ENCODE data around the gene IRS2. TPM values are rescaled to one million over a fixed set of nuclear protein-coding genes. Genes with fewer than 3 reads are reported as not detected.
"Not testable (repeated sequence)": the region's sequence is repeated elsewhere in the genome, so short reads cannot be mapped to it uniquely, and the experiment has no call there.

IRS2 gene, protein sequence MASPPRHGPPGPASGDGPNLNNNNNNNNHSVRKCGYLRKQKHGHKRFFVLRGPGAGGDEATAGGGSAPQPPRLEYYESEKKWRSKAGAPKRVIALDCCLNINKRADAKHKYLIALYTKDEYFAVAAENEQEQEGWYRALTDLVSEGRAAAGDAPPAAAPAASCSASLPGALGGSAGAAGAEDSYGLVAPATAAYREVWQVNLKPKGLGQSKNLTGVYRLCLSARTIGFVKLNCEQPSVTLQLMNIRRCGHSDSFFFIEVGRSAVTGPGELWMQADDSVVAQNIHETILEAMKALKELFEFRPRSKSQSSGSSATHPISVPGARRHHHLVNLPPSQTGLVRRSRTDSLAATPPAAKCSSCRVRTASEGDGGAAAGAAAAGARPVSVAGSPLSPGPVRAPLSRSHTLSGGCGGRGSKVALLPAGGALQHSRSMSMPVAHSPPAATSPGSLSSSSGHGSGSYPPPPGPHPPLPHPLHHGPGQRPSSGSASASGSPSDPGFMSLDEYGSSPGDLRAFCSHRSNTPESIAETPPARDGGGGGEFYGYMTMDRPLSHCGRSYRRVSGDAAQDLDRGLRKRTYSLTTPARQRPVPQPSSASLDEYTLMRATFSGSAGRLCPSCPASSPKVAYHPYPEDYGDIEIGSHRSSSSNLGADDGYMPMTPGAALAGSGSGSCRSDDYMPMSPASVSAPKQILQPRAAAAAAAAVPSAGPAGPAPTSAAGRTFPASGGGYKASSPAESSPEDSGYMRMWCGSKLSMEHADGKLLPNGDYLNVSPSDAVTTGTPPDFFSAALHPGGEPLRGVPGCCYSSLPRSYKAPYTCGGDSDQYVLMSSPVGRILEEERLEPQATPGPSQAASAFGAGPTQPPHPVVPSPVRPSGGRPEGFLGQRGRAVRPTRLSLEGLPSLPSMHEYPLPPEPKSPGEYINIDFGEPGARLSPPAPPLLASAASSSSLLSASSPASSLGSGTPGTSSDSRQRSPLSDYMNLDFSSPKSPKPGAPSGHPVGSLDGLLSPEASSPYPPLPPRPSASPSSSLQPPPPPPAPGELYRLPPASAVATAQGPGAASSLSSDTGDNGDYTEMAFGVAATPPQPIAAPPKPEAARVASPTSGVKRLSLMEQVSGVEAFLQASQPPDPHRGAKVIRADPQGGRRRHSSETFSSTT (N-terminal part only)
- total RNA-seq (100 to 1,000 TPM in 1 of 2 donors, 10 to 100 TPM in 1; 90.1 to 101 TPM), total RNA-seq (41.8 to 315 reads per million in 2 donors)

DNA sequence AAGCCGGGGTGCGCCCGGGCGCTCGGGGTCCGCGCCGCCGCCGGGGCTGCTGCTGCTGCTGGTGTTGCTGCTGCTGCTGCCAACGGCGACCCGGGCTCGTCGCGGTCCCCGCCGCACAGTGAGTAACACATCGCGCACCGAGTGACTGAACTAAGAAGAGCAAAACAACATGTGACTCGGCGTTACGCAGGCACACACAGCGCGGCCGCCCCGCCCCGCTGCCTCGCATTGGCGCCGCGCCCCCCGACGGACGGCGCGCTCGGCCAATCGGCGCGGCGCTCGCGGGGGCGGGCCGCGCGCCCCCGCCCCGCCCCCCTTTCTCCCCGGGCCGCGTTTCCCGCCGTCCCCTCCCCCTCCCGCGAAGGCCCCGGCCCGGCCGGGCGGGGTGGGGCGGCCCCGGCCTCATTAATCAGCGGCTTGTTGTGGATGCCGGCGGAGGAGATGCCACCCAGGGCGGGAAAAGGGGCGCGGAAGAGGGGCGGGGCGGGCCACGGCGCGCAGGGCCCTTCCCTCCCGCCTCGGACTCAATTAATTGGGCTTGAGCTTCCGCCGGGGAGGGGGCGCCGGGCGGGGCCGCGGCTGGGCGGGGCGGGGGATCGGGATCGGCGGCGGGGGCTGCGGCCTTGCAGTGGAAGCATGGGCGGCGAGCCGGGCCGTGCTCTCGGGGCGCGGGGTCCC, at the start of gene IRS2:
Gene IRS2, minus strand, starts transcription at position 127 of the 678 bp plus-strand sequence. CDS start 530 bp downstream, outside the sequence.
- peaks cover 22% of the 10 kb centered on the region for H3K4me1 Mint-ChIP-seq
- H3K27ac Mint-ChIP-seq: peak within 1 kb of the TSS; percentile 24
- H3K27me3 Mint-ChIP-seq: peaks cover 9% of the 10 kb centered on the region
- no peaks in the 10 kb centered on the region for H3K9me3 ChIP-seq (ENCODE audit: control insufficient read depth, low read length, poor library complexity, severe bottlenecking)
- peak; percentile 88 to 95 (median 93) for DNase-seq
- ATAC-seq: peak; percentile 85
- H3K36me3 Mint-ChIP-seq (ENCODE audit: low read depth): no peaks in the 10 kb centered on the region
- peak within 1 kb of the TSS; percentile 88 for H3K4me3 Mint-ChIP-seq

- Mint-ChIP-seq H3K4me1 (peaks cover 5% of the 10 kb centered on the region), H3K27me3 (peaks cover 70% of the 10 kb centered on the region), H3K36me3 (ENCODE audit: low read depth) (no peaks in the 10 kb centered on the region), H3K4me3 (no peak overlapping the region), H3K27ac (no peak overlapping the region)
- H3K9me3 ChIP-seq (ENCODE audit: control insufficient read depth, low read length, poor library complexity, severe bottlenecking): no peaks in the 10 kb centered on the region
- ATAC-seq: no peak
- no peak for DNase-seq
Measured at GRCh38 chr13:109834973-109835720, 48.8 kb upstream of the IRS2 start.

DNA sequence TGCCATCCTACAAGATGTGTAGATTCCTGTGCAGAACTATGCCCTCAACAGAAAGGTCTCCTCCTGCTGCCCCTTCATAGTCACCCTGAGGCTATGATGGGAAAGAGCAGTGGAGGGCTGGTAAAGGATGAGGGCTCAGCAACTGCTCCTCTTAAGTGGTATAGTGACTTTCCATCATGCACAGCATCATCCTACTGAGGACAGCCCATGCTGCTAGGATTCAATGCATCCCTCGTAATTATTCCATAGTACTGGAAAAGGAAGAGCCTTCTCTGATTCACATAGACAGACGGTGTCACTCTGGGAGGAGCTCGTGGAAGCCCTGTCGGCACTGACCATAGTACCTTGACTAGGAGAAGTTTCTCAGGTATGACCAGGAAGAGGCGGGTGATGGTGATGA, 47.6 kb upstream of the IRS2 start:
- no peak overlapping the region for H3K27ac Mint-ChIP-seq
- no peak for ATAC-seq
- no peak for DNase-seq
- H3K9me3 ChIP-seq (ENCODE audit: control insufficient read depth, low read length, poor library complexity, severe bottlenecking): no peaks in the 10 kb centered on the region
- no peak overlapping the region for H3K4me3 Mint-ChIP-seq
- no peaks in the 10 kb centered on the region for H3K36me3 Mint-ChIP-seq (ENCODE audit: low read depth)
- H3K27me3 Mint-ChIP-seq: peaks cover 58% of the 10 kb centered on the region
- H3K4me1 Mint-ChIP-seq: no peaks in the 10 kb centered on the region

DNA sequence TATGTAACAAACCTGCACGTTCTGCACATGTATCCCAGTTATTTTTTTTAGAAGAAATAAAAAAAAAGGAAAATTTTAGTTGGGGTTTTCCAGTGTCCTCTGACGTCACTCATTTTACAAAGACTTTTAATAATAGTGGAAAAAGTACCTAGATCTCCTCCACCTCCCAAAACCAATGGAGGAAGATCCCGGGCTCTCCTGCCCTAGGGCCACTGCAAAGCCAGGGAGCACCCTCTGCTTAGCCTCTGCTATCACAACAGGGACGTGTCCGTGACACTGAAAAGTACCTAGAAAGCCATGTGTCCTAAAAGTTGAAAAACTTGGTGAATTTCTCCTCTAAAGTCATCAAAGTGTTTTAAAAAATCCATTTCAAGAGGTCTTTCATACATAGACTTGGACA, 46.7 kb upstream of the IRS2 start:
- H3K27ac Mint-ChIP-seq: no peak overlapping the region
- H3K36me3 Mint-ChIP-seq (ENCODE audit: low read depth): no peaks in the 10 kb centered on the region
- no peaks in the 10 kb centered on the region for H3K4me1 Mint-ChIP-seq
- DNase-seq (no peak), ATAC-seq (no peak)
- H3K4me3 Mint-ChIP-seq: no peak overlapping the region
- no peaks in the 10 kb centered on the region for H3K9me3 ChIP-seq (ENCODE audit: control insufficient read depth, low read length, poor library complexity, severe bottlenecking)
- peaks cover 49% of the 10 kb centered on the region for H3K27me3 Mint-ChIP-seq

DNA sequence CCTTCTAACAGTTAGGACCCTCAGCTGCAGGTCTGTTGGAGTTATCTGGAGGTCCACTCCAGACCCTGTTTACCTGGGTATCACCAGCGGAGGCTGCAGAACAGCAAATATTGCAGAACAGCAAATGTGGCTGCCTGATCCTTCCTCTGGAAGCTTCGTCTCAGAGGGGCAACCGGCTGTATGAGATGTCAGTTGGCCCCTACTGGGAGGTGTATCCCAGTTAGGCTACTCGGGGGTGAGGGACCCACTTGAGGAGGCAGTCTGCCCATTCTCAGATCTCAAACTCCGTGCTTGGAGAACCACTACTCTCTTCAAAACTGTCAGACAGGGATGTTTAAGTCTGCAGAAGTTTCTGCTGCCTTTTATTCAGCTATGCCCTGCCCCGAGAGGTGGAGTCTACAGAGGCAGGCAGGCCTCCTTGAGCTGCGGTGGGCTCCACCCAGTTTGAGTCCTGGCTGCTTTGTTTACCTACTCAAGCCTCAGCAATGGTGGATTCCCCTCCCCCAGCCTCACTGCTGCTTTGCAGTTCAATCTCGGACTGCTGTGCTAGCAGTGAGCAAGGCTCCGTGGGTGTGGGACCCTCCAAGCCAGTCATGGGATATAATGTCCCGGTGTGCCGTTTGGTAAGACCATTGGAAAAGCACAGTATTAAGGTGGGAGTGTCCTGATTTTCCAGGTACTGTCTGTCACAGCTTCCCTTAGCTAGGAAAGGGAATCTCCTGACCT, 42.4 kb upstream of the IRS2 start:
- not testable (repeated sequence) for H3K9me3 ChIP-seq (ENCODE audit: control insufficient read depth, low read length, poor library complexity, severe bottlenecking); DNase-seq; H3K27ac Mint-ChIP-seq; H3K36me3 Mint-ChIP-seq (ENCODE audit: low read depth); ATAC-seq; H3K4me3 Mint-ChIP-seq; H3K4me1 Mint-ChIP-seq
- H3K27me3 Mint-ChIP-seq: peaks cover 18% of the 10 kb centered on the region

- not testable (repeated sequence) for H3K4me3 Mint-ChIP-seq; H3K36me3 Mint-ChIP-seq (ENCODE audit: low read depth); DNase-seq; H3K9me3 ChIP-seq (ENCODE audit: control insufficient read depth, low read length, poor library complexity, severe bottlenecking); ATAC-seq; H3K27ac Mint-ChIP-seq; H3K4me1 Mint-ChIP-seq
- H3K27me3 Mint-ChIP-seq: peaks cover 22% of the 10 kb centered on the region
Measured at GRCh38 chr13:109823201-109823600, 36.8 kb upstream of the IRS2 start.

GRCh38 chr13:109821103-109821502, 34.7 kb upstream of the IRS2 start:
- H3K9me3 ChIP-seq (ENCODE audit: control insufficient read depth, low read length, poor library complexity, severe bottlenecking): no peaks in the 10 kb centered on the region
- DNase-seq (no peak), ATAC-seq (no peak)
- H3K36me3 Mint-ChIP-seq (ENCODE audit: low read depth): peaks cover 2% of the 10 kb centered on the region
- H3K4me3 Mint-ChIP-seq: no peak overlapping the region
- no peak overlapping the region for H3K27ac Mint-ChIP-seq
- no peaks in the 10 kb centered on the region for H3K4me1 Mint-ChIP-seq
- H3K27me3 Mint-ChIP-seq: peaks cover 43% of the 10 kb centered on the region

GRCh38 chr13:109819874-109820273, 33.5 kb upstream of the IRS2 start:
- H3K27ac Mint-ChIP-seq: no peak overlapping the region
- no peak overlapping the region for H3K4me3 Mint-ChIP-seq
- H3K36me3 Mint-ChIP-seq (ENCODE audit: low read depth): peaks cover 2% of the 10 kb centered on the region
- no peaks in the 10 kb centered on the region for H3K9me3 ChIP-seq (ENCODE audit: control insufficient read depth, low read length, poor library complexity, severe bottlenecking)
- H3K27me3 Mint-ChIP-seq: peaks cover 48% of the 10 kb centered on the region
- DNase-seq (no peak), ATAC-seq (no peak)
- no peaks in the 10 kb centered on the region for H3K4me1 Mint-ChIP-seq

- DNase-seq (no peak), ATAC-seq (no peak)
- no peaks in the 10 kb centered on the region for H3K9me3 ChIP-seq (ENCODE audit: control insufficient read depth, low read length, poor library complexity, severe bottlenecking)
- H3K36me3 Mint-ChIP-seq (ENCODE audit: low read depth): peaks cover 2% of the 10 kb centered on the region
- no peak overlapping the region for H3K27ac Mint-ChIP-seq
- peaks cover 50% of the 10 kb centered on the region for H3K27me3 Mint-ChIP-seq
- H3K4me1 Mint-ChIP-seq: no peaks in the 10 kb centered on the region
- H3K4me3 Mint-ChIP-seq: no peak overlapping the region
Measured at GRCh38 chr13:109818886-109819285, 32.5 kb upstream of the IRS2 start.

GRCh38 chr13:109817591-109818535, 31.5 kb upstream of the IRS2 start:
- Mint-ChIP-seq H3K27ac (no peak overlapping the region), H3K27me3 (peaks cover 61% of the 10 kb centered on the region), H3K36me3 (ENCODE audit: low read depth) (peaks cover 2% of the 10 kb centered on the region), H3K4me3 (no peak overlapping the region), H3K4me1 (no peaks in the 10 kb centered on the region)
- ATAC-seq (no peak), DNase-seq (no peak)
- no peaks in the 10 kb centered on the region for H3K9me3 ChIP-seq (ENCODE audit: control insufficient read depth, low read length, poor library complexity, severe bottlenecking)

- Mint-ChIP-seq H3K27ac (no peak overlapping the region), H3K36me3 (ENCODE audit: low read depth) (peaks cover 4% of the 10 kb centered on the region), H3K4me1 (no peaks in the 10 kb centered on the region), H3K4me3 (no peak overlapping the region), H3K27me3 (peaks cover 69% of the 10 kb centered on the region)
- DNase-seq (no peak), ATAC-seq (no peak)
- no peaks in the 10 kb centered on the region for H3K9me3 ChIP-seq (ENCODE audit: control insufficient read depth, low read length, poor library complexity, severe bottlenecking)
Measured at GRCh38 chr13:109816808-109817203, 30.4 kb upstream of the IRS2 start.
